Measurements from ENCODE around the gene OOSP1.
"Not testable (repeated sequence)": the region's sequence is repeated elsewhere in the genome, so short reads cannot be mapped to it uniquely, and the experiment has no call there.

The OOSP1 gene

DNA sequence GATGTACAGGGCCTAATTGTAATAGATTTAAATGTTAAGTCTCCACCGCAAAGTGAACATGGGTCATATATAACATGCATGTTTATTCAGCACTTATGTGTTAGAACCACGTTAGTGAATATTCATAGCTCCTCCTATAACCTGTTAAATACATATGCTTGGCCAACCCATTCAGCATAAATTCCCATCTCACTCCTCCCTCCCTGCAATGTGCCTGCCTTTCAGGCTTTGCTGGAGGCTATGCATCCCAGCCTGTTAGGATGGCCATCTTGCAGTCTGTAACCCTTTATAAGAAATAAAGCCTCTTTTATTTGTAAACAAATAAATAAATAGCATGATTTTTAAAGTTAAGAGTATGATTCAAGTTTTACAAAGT is 23.9 kb downstream of the OOSP1 start:
- DNase-seq: no peak

DNA sequence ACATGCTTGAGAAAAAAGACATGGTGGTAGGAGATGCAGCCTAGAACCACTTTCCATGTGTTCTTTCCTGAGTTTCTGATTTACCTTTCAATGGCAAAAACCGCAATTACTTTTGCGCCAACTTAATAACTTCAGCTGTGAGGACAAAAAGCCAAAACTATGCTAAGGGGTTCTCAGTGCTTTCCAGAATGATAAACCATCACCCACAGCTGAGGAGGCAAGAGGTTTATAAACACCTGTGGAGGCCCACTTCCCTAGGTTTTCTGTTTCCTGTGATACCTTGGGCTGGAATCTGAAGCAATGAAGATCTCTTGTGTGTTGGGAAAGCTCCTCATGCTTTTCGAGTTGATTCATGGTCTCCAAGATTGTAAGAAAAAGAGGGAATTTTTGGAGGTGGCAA is 25.5 kb downstream of the OOSP1 start, which contains the start of gene OOSP4A:
OOSP4A (plus strand) TSS at position 301 of the 400 bp plus-strand sequence; CDS start at position 301, 0 bp downstream.
- DNase-seq: no peak

DNA sequence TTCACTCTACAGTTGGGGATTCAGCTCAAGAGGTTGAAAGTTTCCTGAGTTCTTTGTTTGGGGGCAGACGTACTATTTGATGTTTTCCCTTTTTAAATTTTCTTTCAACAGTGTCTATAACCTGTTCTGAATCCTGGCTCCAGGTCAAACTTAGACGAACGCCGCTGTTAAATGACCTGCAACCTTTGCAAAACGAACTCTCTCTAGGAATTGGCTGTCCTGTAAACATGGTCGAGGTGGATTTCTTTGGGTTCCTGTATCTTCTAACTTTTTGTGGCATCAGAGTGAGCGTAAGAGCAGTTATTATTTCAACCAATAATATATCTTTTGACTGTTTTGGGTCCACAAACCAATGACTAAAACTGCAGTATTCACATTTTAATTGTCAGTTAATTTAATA is 27.2 kb downstream of the OOSP1 start:
- no peak for DNase-seq

DNA sequence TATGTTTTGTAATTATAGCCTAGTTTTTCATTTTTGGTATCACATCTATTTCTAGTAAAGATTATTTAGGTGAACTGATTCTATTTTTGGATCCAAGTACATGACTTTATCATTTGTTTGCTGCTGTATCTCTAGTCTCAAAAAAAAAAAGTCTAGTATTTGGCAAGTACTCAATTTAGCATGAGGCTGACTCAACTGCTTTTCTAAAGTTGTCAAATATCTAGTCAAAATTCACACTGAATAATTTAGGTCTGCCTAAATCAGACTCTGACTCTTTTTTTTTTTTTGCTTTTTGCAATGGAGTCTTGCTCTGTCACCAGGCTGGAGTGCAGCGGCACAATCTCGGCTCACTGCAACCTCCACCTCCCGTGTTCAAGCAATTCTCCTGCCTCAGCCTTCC is 28.0 kb downstream of the OOSP1 start:
- no peak for DNase-seq

DNA sequence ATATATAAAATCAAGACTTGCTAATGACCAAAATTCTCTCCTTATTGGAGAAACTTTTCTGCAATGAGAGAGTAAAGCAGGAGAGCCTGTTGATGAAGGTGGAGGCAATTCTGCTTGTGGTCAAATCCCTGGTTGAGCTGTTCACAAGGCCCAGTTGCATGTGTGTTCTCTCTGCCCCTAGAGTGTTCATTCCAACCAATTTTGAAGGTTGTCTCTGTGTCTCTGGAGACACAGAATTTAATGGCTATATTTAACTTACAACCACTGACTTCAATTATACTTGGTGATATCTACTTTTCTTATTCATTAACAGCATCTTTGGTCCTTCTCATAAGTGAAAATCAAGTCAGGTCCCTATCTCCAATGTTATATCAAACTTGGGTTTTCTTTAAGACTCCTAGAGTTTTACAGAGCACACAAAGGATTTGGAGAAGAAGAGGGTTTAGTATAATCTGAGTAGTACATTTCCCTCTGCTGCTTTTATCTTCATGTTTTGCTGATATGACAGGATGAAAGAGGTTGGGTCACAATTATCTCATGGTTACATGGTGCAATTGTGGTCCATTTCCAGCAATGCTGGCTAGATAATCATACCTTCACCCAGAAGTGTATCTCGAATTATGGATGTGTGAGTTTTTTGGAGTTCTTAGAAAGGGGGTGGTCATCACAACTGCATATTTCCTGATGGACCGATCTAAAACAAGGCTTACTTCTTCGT is 29.6 kb downstream of the OOSP1 start:
- DNase-seq: no peak

DNA sequence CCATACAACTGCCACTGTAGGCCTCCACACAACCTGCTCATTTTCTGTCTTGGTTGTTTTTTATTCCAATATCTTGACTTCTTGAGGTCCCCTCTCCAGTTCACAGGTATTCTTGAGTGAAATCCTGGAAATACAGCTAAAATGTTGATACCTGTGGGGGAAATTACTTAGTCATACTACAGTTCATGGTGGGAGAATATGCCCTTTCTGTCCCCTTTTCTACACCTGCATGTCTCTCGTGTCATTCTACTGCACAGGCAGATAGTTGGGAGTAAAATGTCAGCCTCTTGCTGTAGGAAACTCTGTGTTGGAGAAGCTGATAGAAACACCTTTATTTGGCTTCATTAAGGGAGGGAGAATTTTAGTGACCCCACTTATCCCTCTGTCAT is 30.2 kb downstream of the OOSP1 start:
- DNase-seq: no peak

DNA sequence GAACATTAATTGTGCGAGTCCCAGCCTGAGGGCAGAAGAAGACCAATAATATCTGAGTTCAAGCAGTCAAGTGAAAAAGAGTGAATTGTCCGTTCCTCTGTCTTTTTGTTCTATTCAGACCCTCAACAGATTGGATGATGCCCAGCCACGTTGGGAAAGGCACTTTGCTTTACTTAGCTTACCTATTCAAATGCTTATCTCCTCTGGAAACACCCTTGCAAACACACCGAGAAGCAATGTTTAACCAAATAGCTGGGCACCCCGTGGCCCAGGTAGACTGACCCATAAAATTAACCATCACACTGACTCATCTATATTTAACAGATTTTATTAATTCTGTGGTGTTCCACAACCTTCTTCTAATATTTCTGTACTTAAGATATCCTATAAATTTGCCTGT is 34.9 kb downstream of the OOSP1 start:
- DNase-seq: no peak

DNA sequence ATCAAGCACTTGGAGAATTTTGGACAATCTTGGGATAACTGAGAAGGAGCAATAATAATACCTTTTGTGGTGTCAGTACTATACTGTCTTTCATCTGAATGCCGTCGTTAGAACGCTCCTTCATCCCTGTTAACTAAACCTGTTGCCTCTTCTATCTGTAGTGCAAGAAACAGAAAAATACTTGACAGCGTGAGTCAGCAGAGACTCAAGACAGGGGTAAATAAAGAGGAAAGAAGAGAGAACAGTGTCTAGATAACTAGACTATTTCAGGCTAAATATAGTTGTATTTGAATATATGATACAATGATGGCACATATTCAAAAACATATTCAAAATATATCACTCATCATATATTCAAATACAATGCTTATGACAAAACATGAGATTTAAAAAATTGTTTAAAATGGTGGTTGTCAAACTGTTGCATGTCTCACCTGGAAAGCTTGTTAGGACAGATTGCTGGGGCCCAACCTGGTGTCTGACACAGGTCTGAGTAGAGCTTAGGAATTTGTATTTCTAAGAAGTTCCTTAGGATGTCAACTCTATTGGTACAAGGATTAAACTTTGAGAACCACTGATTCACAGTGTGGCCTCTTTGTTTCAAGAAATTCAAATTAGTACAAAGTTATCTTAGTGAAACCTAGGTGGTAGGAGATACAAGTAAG is 43.0 kb downstream of the OOSP1 start:
- DNase-seq: no peak

DNA sequence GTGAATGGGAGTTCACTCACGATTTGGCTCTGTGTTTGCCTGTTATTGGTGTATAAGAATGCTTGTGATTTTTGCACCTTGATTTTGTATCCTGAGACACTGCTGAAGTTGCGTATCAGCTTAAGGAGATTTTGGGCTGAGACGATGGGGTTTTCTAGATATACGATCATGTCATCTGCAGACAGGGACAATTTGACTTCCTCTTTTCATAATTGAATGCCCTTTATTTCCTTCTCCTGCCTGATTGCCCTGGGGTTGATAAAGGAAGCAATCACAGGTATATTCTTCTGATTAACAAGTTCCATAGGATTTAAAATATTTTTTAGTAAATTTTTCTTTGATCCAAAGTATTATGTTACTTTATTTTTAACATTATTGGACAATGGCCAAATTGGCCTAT is 43.8 kb downstream of the OOSP1 start:
- not testable (repeated sequence) for DNase-seq

DNA sequence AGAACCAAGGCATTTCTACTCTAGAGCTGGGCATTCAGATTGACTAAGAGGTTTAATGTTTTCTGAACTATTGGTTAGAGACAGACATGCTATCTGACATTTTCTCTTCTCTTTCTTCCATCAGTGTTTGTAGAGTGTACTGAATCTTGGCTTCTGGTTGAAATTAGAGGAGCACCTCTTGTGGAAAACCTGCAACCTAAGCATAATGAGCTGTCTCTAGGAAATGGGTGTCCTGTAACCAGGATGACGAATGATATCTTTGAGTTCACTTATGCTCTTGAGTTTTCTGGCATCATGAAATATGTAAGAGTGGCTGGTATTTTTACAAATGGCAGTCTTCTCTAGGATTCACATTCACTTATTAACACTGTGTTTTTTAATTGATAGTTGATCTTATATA is 45.0 kb downstream of the OOSP1 start:
- no peak for DNase-seq

DNA sequence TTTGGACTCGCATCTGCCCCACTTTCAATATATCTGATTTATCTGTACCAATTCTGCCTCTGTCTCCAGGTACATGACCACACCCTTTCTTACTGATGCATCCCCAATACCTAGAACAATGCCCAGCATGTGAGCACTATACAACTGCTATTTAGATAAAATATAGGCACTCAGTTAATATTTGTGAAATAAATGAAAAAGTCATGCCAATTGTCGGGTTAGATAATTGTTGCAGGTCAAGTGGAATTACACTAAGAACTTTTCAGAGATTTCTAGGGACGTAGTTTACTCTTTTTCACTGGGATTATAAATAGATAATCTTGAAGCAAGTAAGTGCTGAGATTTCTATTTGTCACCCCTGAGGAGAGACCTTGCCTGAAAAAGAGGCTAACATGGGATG is 46.1 kb downstream of the OOSP1 start:
- no peak for DNase-seq

DNA sequence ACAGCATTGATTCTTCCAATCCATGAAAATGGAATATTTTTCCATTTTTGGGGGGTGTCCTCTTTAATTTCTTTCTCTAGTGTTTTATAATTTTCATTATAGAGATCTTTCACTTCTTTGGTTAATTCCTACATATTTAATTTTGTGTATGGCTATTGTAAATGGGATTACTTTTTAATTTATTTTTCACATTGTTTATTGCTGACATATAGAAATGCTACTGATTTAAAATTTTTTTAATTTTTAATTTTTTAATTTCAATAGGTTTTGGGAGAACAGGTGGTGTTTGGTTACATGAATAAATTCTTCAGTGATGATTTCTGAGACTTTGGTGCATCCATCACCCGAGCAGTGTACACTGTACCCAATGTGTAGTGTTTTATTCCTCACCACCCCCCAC is 52.2 kb downstream of the OOSP1 start:
- DNase-seq: no peak

DNA sequence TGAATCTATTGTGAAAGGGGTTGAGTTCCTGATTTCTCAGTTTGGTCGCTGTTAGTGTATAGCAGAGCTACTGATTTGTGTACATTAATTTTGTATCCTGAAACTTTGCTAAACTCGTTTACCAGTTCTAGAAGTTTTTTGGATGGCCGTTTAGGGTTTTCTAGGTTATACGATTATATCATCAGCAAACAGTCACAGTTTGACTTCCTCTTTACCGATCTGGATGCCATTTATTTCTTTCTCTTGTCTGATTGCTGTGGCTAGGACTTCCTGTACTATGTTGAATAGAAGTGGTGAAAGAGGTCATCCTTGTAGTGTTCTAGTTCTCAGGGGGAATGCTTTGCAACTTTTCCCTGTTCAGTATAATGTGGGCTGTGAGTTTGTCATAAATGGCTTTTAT is 54.2 kb downstream of the OOSP1 start:
- no peak for DNase-seq

DNA sequence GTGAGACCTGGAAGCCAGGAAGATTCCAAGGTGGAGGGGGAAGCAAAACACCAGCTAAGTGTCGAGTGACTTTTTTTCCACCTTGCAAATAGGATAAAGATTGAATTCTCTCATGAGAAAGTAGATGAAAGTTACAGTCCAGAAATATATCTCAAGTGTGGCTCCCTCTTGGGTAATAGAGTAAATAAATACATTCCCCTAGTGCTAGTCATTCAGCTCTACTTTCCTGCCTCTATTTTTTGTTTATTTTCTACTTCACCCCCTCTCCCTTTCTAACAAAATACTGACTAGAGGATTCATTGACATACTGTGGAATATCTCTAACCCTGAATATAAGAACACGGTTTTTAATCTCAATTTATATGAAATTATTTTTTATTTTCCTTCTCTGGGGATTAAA is 59.6 kb downstream of the OOSP1 start:
- DNase-seq: no peak

DNA sequence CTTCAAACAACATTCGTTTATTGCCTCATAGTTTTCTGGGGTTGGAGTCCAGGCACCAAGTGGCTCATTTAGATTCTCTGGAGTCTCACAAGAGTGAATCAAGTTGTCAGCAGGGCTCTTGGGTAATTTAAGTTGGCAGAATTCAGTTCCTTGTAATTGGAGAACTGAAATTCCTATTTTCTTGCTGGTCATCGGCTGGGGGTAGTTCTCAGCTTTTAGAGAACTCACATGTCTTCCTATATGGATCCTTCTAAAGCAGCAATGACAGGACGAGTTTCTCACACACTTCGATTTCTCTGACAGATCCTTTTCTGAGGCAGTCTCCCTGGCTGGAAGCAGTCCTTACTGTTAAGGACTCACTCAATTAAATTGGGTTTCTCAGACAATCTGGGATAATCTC is 61.5 kb downstream of the OOSP1 start:
- no peak for DNase-seq

DNA sequence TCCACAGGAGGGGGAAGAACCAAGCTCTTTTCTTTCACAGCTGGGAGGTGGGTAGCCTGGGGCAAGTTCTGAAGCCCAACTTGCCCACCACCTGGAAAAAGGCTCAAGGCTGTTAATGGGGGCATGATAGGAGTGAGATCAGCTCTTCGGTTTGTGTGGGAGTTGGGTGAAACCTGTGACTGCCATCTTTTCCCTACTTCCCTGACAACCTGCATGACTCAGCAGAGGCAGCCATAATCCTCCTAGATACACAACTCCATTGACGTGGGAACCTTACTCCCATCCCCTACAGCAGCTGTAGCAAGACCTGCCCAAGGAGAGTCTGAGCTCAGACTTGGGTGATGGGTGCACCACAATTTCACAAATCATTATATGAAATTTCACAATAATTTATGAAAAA is 65.5 kb downstream of the OOSP1 start:
- no peak for DNase-seq

DNA sequence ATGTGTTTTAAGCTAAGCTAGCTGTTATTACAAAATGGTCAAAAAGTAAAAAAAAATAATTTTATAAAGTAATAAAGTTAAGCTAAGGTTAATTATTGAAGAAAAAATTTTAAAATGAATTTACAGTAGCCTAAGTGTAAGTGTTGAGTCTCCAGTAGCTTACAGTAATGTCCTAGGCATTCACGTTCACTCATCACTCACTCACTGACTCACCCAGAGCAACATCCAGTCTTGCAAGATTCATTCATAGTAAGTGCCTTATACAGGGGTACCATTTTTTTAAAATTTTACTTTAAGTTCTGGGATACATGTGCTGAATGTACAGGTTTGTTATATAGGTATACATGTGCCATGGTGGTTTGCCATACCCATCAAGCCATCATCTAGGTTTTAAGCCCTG is 67.1 kb downstream of the OOSP1 start:
- DNase-seq: no peak
